ENCODE measurements around the gene PRKAR2B.

DNA sequence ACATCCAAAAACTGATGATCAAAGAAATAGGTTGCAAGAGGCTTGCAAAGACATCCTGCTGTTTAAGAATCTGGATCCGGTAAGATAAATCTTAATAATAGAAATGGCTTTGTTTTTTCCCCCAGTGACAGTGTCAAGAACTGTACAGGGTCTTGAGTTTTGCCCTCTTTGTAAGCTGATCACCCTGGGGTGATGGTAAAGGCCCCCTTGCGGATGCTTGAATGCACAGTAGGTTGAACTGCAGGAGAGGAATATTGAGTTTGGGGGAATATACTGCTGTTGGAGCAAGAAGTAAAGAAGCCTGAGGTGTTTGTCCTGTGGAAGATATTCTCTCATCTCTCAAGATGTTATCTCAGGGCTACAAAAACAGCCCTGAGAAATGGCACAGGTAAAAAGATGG, 83.7 kb downstream of the PRKAR2B start:
- no peak for TF ChIP-seq GATA3 (IDR thresholded peaks at IDR 0.05; ENCODE audit: low read depth, low read length)
- TF ChIP-seq GATA2 (IDR thresholded peaks at IDR 0.05; ENCODE audit: low read depth, low read length) = no peak

All from SH-SY5Y (cell line).